ENCODE data around the gene APOBEC3F.
"Not testable (repeated sequence)": the region's sequence is repeated elsewhere in the genome, so short reads cannot be mapped to it uniquely, and the experiment has no call there.

The APOBEC3F gene

GRCh38 chr22:39076155-39077025 lies 35.7 kb downstream of the APOBEC3F start:
- DNase-seq, result not testable (repeated sequence)

- DNase-seq, result not testable (repeated sequence)
These were observed 36.6 kb downstream of the APOBEC3F start, which contains the start of gene APOBEC3G for GRCh38 chr22:39077026-39077840. APOBEC3G (plus strand) TSS chr22:39077275; CDS start chr22:39077362, 87 bp downstream.

- not testable (repeated sequence) for DNase-seq
These were observed 37.2 kb downstream of the APOBEC3F start for GRCh38 chr22:39077912-39078311.

GRCh38 chr22:39078329-39078728 lies 37.7 kb downstream of the APOBEC3F start:
- no peak for DNase-seq

GRCh38 chr22:39079054-39079637 lies 38.5 kb downstream of the APOBEC3F start:
- not testable (repeated sequence) for DNase-seq

- DNase-seq, result no peak
These were observed 39.5 kb downstream of the APOBEC3F start for GRCh38 chr22:39080052-39080762.

GRCh38 chr22:39081016-39081415 lies 40.4 kb downstream of the APOBEC3F start:
- no peak for DNase-seq

- no peak for DNase-seq
These were observed 40.9 kb downstream of the APOBEC3F start for GRCh38 chr22:39081598-39081997.

GRCh38 chr22:39083212-39084165 lies 42.8 kb downstream of the APOBEC3F start:
- DNase-seq, result no peak

GRCh38 chr22:39084666-39085065 lies 44.0 kb downstream of the APOBEC3F start:
- no peak for DNase-seq

GRCh38 chr22:39087098-39087497 lies 46.4 kb downstream of the APOBEC3F start:
- no peak for DNase-seq

- no peak for DNase-seq
These were observed 47.4 kb downstream of the APOBEC3F start for GRCh38 chr22:39087881-39088684.

- DNase-seq, result no peak
These were observed 48.0 kb downstream of the APOBEC3F start for GRCh38 chr22:39088685-39089032.

GRCh38 chr22:39089928-39090327 lies 49.3 kb downstream of the APOBEC3F start:
- no peak for DNase-seq

GRCh38 chr22:39090426-39091064 lies 49.9 kb downstream of the APOBEC3F start:
- no peak for DNase-seq

GRCh38 chr22:39091126-39092081 lies 50.7 kb downstream of the APOBEC3F start:
- DNase-seq, result no peak

GRCh38 chr22:39092111-39092862 lies 51.6 kb downstream of the APOBEC3F start:
- DNase-seq, result no peak
